HFFc6 (cell line): ENCODE results near the gene OPRL1. TPM values are rescaled to one million over a fixed set of nuclear protein-coding genes. Genes with fewer than 3 reads are reported as not detected.

Experiments
- DNase-seq: peaks from one replicate; pipeline ENCODE4 v3.0.0-alpha.2; 2018
- H3K27ac Mint-ChIP-seq: 2 replicates; pipeline ENCODE4 v1.8.0; 2020; ENCODE audit warnings: mild to moderate bottlenecking, mixed read lengths
- H3K27me3 Mint-ChIP-seq: 2 replicates; pipeline ENCODE4 v1.8.0; 2021; ENCODE audit warnings: mild to moderate bottlenecking, moderate library complexity, mixed read lengths; ENCODE audit not compliant: insufficient read depth
- H3K36me3 Mint-ChIP-seq: 2 replicates; pipeline ENCODE4 v1.8.0; 2021; ENCODE audit warnings: low read depth, mixed read lengths
- H3K4me1 Mint-ChIP-seq: 2 replicates; pipeline ENCODE4 v1.8.0; 2020; ENCODE audit warnings: low read depth, mixed read lengths
- H3K4me3 Mint-ChIP-seq: 2 replicates; pipeline ENCODE4 v1.8.0; 2020; ENCODE audit warnings: mild to moderate bottlenecking, moderate library complexity, mixed read lengths
- H3K9me3 Mint-ChIP-seq: 2 replicates; pipeline ENCODE4 v1.8.0; 2020; ENCODE audit warnings: mild to moderate bottlenecking, mixed read lengths
- total RNA-seq, 6 experiments: library from RNA; stranded (reverse); fragmentation: NEBNext Ultra II Directional; extraction: Animal tissue kit (Norgen Biotek cat#: 25700); gene quantifications; 2 replicates in 1 of 6; 3 replicates in 5 of 6; pipeline ENCODE4 v1.2.3, GENCODE V29; 2021
- TF ChIP-seq, protein P1 (sequence below): fragments of 200-600 bp; sonication (generic); IDR thresholded peaks from 2 replicates; pipeline ENCODE4 v1.5.0; 2021; ENCODE audit warnings: antibody characterized with exemption, mild to moderate bottlenecking

OPRL1 gene
- total RNA-seq, 6 experiments from 2014 or later: 0.27 to 1.00 (median 0.41) TPM

DNA sequence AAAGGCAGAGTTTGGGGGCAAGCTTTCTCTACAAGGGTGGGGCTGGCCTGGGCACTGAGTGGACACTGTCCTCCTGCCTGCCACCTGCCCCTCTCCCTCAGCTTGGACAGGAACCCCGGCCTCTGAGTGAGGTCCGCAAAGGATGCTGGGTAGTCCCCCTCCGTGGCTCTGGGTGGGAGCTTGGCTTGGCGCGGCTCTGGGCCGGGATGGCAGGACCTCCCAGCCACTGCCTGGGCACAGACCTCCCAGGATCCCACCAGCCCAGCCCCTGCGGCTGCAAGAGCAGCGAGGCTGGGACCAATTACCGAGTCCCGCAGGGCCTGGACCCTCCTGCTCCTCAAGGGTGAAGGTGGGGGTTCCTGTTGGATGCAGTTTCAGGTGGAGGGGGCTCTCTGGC lies 27.6 kb upstream of the OPRL1 start:
- DNase-seq: no peak
- Mint-ChIP-seq H3K27ac (no peak overlapping the region), H3K4me3 (no peak overlapping the region), H3K36me3 (no peaks in the 10 kb centered on the region), H3K27me3 (peaks cover 4% of the 10 kb centered on the region), H3K9me3 (no peaks in the 10 kb centered on the region), H3K4me1 (no peaks in the 10 kb centered on the region)
- TF ChIP-seq, protein P1, sequence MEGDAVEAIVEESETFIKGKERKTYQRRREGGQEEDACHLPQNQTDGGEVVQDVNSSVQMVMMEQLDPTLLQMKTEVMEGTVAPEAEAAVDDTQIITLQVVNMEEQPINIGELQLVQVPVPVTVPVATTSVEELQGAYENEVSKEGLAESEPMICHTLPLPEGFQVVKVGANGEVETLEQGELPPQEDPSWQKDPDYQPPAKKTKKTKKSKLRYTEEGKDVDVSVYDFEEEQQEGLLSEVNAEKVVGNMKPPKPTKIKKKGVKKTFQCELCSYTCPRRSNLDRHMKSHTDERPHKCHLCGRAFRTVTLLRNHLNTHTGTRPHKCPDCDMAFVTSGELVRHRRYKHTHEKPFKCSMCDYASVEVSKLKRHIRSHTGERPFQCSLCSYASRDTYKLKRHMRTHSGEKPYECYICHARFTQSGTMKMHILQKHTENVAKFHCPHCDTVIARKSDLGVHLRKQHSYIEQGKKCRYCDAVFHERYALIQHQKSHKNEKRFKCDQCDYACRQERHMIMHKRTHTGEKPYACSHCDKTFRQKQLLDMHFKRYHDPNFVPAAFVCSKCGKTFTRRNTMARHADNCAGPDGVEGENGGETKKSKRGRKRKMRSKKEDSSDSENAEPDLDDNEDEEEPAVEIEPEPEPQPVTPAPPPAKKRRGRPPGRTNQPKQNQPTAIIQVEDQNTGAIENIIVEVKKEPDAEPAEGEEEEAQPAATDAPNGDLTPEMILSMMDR: no peak

GRCh38 chr20:64052987-64053840 lies 26.7 kb upstream of the OPRL1 start:
- H3K9me3 Mint-ChIP-seq: no peaks in the 10 kb centered on the region
- H3K4me1 Mint-ChIP-seq: peaks cover 3% of the 10 kb centered on the region; the same call in 1 of the 2 replicates
- TF ChIP-seq, protein P1: no peak
- no peak for DNase-seq
- no peaks in the 10 kb centered on the region for H3K36me3 Mint-ChIP-seq
- H3K27me3 Mint-ChIP-seq: peaks cover 4% of the 10 kb centered on the region
- H3K4me3 Mint-ChIP-seq: no peak overlapping the region
- H3K27ac Mint-ChIP-seq: no peak overlapping the region

DNA sequence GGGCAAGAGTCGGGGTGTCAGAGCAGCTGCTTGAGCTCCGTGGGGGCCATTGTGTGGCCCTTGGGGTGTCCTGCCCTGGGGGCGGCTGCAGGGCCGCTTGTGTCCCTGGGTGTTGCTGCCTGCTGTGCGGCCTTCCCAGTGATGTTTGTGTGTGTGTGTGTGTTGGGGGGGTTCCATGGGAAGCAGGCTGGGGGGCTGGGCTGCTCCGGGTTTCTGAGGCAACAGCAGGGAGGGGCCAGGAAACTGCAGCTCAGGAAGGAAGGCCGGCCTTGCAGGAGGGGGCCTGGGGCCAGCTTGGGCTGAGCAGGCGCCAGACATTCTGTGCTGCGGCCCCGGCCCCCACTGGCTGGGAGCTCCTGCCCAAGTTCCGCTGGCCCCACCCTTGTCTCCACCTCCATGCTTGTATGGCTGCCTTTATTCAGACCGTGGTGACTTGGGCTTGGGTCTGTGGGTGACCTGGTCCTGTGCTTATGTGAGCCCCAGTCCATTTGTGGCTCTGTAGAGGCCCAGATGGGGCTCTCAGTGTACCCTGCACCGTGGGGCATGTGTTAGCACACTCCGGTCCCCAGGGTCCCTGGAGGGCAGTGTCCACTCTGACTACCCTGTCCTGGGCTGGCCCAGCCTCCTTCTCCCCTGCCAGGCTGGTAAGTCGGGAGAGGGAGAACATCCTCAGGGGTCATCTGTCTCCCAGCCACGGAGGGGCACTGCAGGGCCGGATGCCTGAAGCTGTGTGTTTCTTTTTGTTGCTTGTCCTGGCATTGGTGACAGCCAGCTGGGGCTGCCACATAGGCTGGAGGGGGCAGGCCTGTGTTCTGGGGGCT lies 25.8 kb upstream of the OPRL1 start:
- TF ChIP-seq, protein P1: peak; percentile 38
- Mint-ChIP-seq H3K4me1 (peaks cover 8% of the 10 kb centered on the region; the same call in 1 of the 2 replicates), H3K9me3 (no peaks in the 10 kb centered on the region), H3K36me3 (no peaks in the 10 kb centered on the region), H3K27ac (no peak overlapping the region), H3K27me3 (peaks cover 3% of the 10 kb centered on the region), H3K4me3 (no peak overlapping the region)
- DNase-seq: no peak

GRCh38 chr20:64055396-64055892 lies 24.4 kb upstream of the OPRL1 start:
- Mint-ChIP-seq H3K27ac (no peak overlapping the region), H3K36me3 (no peaks in the 10 kb centered on the region), H3K4me3 (no peak overlapping the region), H3K4me1 (peaks cover 8% of the 10 kb centered on the region; the same call in 1 of the 2 replicates), H3K9me3 (no peaks in the 10 kb centered on the region), H3K27me3 (peaks cover 5% of the 10 kb centered on the region)
- TF ChIP-seq, protein P1: no peak
- no peak for DNase-seq

DNA sequence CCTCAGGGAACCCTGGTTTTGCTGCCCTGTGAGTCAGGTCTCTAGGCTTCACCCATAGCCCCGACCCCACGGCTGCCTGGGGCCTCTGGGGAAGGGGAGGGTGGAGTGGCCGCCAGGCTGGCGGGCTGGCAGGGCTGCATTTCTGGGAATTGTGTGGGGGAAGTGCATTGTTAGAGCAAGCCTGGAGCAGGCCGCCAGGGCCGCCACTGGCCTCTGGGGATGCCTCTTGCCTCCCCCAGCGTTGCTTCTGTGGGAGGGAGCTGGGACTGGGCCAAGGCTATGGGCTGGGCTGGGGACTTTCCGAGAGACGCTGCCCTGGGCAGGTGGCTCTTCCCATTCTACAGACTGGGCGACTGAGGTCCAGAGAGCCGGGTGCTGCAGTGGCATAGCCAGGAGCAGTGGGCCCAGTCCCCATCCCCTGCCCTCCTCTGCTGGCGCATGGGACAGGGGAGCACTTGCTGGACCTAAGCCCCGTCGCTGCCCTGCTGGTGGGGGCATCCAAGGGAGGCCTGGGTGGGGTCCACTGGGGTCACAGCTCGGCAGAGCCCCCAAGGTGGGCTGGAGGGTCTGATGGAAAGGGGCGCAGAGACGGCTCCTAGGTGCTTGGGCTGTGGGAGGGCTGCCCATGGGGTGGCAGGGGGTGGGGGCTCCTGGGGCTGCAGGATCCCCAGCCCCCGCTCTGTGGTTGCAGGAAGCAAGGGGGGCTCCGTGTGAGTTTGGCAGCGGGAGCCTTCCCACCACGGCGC lies 23.8 kb upstream of the OPRL1 start:
- TF ChIP-seq, protein P1: no peak
- Mint-ChIP-seq H3K4me1 (peaks cover 8% of the 10 kb centered on the region; the same call in 1 of the 2 replicates), H3K27ac (no peak overlapping the region), H3K27me3 (peaks cover 5% of the 10 kb centered on the region), H3K36me3 (no peaks in the 10 kb centered on the region), H3K4me3 (no peak overlapping the region), H3K9me3 (no peaks in the 10 kb centered on the region)
- DNase-seq: no peak
